Kidney (tissue), 14 donors: ENCODE data around the gene TRIO. TPM values are rescaled to one million over a fixed set of nuclear protein-coding genes. Genes with fewer than 3 reads are reported as not detected.

Experiments
- DNase-seq, 5 donors: peaks; one replicate each; pipeline ENCODE4 v3.0.0-alpha.2; 2013 to 2020
- FAIRE-seq: peaks from 2 replicates; lab custom pipeline; 2012; peaks lifted over from hg19 to GRCh38; lab: Jason Lieb, UNC
- H3K27ac ChIP-seq, 2 donors: one replicate each; pipeline ENCODE4 v1.7.0; 2013; ENCODE audit warnings: low read depth in 2 of 2, low read length in 2 of 2, inconsistent platforms in 1 of 2
- H3K27me3 ChIP-seq: one replicate; pipeline ENCODE4 v1.7.1; 2013; ENCODE audit warnings: low read length, inconsistent platforms; ENCODE audit not compliant: control insufficient read depth, insufficient read depth
- H3K36me3 ChIP-seq, 3 donors: one replicate each; pipeline versions ENCODE4 v1.7.0 to v1.7.1; 2013; ENCODE audit warnings: low read length in 3 of 3, control low read depth in 1 of 3, inconsistent platforms in 1 of 3; ENCODE audit not compliant: insufficient read depth in 3 of 3, control insufficient read depth in 2 of 3
- H3K4me1 ChIP-seq, 3 donors: one replicate each; pipeline versions ENCODE4 v1.7.0 to v1.7.1; 2013; ENCODE audit warnings: low read length in 3 of 3, inconsistent platforms in 1 of 3, low read depth in 1 of 3; ENCODE audit not compliant: control insufficient read depth in 2 of 3, insufficient read depth in 2 of 3
- H3K4me3 ChIP-seq, 3 donors: one replicate each; pipeline versions ENCODE4 v1.7.0 to v1.8.1; 2013; ENCODE audit warnings: low read length in 3 of 3, control low read depth in 1 of 3, inconsistent platforms in 1 of 3
- H3K9ac ChIP-seq, 3 donors: one replicate each; pipeline versions ENCODE4 v1.7.0 to v1.7.1; 2013; ENCODE audit warnings: low read length in 3 of 3, control low read depth in 1 of 3, inconsistent platforms in 1 of 3
- H3K9me3 ChIP-seq, 3 donors: one replicate each; pipeline versions ENCODE4 v1.7.0 to v1.7.1; 2013; ENCODE audit warnings: low read length in 3 of 3, control low read depth in 1 of 3, inconsistent platforms in 1 of 3; ENCODE audit not compliant: control insufficient read depth in 2 of 3, insufficient read depth in 1 of 3
- intact Hi-C: fragments of 100-400 bp; cut with DNase I; formaldehyde crosslinking; loops from one replicate; pipeline ENCODE4 v1.11.1; 2022
- polyA plus RNA-seq: library from polyadenylated mRNA; stranded (reverse); fragments of 350-450 nt; fragmentation: Illumina TruSeq; extraction: RNeasy Lipid Tissue Mini Kit (QIAGEN cat#74804); gene quantifications from one replicate; pipeline ENCODE4 v1.2.3, GENCODE V29; 2014; ENCODE audit warnings: low read depth, low replicate concordance; ENCODE audit not compliant: insufficient read depth
- total RNA-seq: library from RNA; stranded (reverse); fragmentation: NEBNext Ultra II Directional; extraction: Animal tissue kit (Norgen Biotek cat#: 25700); gene quantifications from one replicate; pipeline ENCODE4 v1.2.1, GENCODE V29; 2021
- TF ChIP-seq, protein P1 (sequence below): IDR thresholded peaks from 3 replicates; pipeline ENCODE4 v1.5.1; 2012; ENCODE audit warnings: mild to moderate bottlenecking, moderate library complexity, borderline replicate concordance; ENCODE audit not compliant: insufficient read depth; ENCODE audit errors: extremely low read depth
- donor health status: control.
- donor health status: control.
- donor health status: control.
- donor health status: control.
- donor health status: control.
- donor health status: DM: yes; HTN: yes; CAD: no.
- donor health status: Normal renal cell carcinoma (clear cell type).

The TRIO gene
- total and polyA plus RNA-seq, 2 donors from 2014 or later, result 9.5 to 149 TPM

- H3K9ac ChIP-seq, result no peak overlapping the region
- no peaks in the 10 kb centered on the region for H3K36me3 ChIP-seq
- FAIRE-seq, result no peak
- TF ChIP-seq, protein P1, sequence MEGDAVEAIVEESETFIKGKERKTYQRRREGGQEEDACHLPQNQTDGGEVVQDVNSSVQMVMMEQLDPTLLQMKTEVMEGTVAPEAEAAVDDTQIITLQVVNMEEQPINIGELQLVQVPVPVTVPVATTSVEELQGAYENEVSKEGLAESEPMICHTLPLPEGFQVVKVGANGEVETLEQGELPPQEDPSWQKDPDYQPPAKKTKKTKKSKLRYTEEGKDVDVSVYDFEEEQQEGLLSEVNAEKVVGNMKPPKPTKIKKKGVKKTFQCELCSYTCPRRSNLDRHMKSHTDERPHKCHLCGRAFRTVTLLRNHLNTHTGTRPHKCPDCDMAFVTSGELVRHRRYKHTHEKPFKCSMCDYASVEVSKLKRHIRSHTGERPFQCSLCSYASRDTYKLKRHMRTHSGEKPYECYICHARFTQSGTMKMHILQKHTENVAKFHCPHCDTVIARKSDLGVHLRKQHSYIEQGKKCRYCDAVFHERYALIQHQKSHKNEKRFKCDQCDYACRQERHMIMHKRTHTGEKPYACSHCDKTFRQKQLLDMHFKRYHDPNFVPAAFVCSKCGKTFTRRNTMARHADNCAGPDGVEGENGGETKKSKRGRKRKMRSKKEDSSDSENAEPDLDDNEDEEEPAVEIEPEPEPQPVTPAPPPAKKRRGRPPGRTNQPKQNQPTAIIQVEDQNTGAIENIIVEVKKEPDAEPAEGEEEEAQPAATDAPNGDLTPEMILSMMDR, result no peak
- H3K9me3 ChIP-seq, result no peaks in the 10 kb centered on the region
- peaks cover 0 to 6% (median 0%) of the 10 kb centered on the region in 3 donors for H3K4me1 ChIP-seq
- DNase-seq, result peak in 2 of 5 donors; percentile 51 to 53
- no peak overlapping the region for H3K27ac ChIP-seq
- no peaks in the 10 kb centered on the region for H3K27me3 ChIP-seq
- intact Hi-C loops, result no loop called here
- H3K4me3 ChIP-seq, result no peak overlapping the region
Measured at GRCh38 chr5:14138608-14139540, 4.3 kb upstream of the TRIO start.

DNA sequence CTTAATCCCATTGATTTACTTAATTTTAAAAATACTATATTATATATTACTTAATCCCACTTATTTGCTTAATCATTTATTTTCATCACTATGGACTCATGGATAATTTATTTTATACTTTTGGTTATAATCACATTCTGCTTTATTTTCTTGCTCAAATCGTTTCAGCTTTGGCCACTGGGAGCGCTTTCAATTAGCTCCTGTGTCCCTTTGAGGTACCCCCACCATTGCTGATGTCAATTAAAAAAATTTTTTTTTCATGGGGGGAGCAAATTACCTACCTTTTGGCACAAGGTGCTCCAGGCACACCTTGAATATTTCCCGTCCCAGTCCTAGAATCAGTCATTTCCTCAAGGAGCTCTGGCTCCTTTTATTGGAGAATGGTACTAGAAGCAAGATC lies 1.4 kb upstream of the TRIO start:
- Histone ChIP-seq H3K4me1 (peaks cover 0 to 12% (median 7%) of the 10 kb centered on the region in 3 donors), H3K9ac (no peak overlapping the region), H3K9me3 (no peaks in the 10 kb centered on the region), H3K4me3 (no peak overlapping the region), H3K36me3 (no peaks in the 10 kb centered on the region), H3K27ac (no peak overlapping the region), H3K27me3 (no peaks in the 10 kb centered on the region)
- FAIRE-seq, result no peak
- no peak for DNase-seq
- intact Hi-C loops, result no loop called here
- TF ChIP-seq, protein P1, result no peak

- FAIRE-seq, result no peak
- Histone ChIP-seq H3K36me3 (no peaks in the 10 kb centered on the region), H3K4me1 (peaks cover 0 to 16% (median 11%) of the 10 kb centered on the region in 3 donors), H3K9me3 (no peaks in the 10 kb centered on the region), H3K27ac (peak overlapping the region; percentile 79 to 86), H3K27me3 (no peaks in the 10 kb centered on the region), H3K4me3 (peak overlapping the region; percentile 44 to 86 (median 73)), H3K9ac (peak overlapping the region; percentile 29 to 80 (median 55))
- TF ChIP-seq, protein P1, result no peak
- no peak for DNase-seq
- intact Hi-C loops, result no loop called here
Measured at GRCh38 chr5:14142202-14142826, 828 bp upstream of the TRIO start.
